HG03571 (cell line): ENCODE results near the gene ZBTB7C.

Source experiments
- ATAC-seq: cut with Tn5 transposase; IDR thresholded peaks from one replicate; pipeline ENCODE4 v1.9.1; 2021; ENCODE audit not compliant: unreplicated experiment

The ZBTB7C gene

GRCh38 chr18:47983946-47984345 lies 425.2 kb downstream of the ZBTB7C start:
- no peak for ATAC-seq

DNA sequence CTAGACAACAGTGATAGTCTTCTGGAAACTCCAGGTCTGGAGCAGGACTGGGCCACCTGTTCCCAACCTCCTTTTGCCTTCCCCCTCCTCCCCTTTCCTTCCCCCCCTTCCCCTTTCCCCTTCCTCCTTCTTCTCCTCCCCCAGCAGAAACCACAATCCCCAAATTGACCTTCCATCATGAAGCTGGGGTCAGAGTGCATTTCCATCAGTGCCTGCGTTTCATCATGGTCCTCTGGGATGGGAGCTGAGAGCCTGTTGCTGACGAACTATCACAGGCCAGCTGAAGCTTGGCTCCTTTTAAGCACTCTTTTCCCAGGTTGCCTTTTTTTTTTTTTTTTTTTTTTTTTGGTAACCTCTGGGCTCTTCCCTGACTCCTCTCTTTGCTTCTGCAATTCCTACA lies 426.1 kb downstream of the ZBTB7C start:
- no peak for ATAC-seq

GRCh38 chr18:47981830-47982229 lies 427.4 kb downstream of the ZBTB7C start:
- no peak for ATAC-seq

- no peak for ATAC-seq
These were observed 427.9 kb downstream of the ZBTB7C start for GRCh38 chr18:47981320-47981719.

- no peak for ATAC-seq
These were observed 429.5 kb downstream of the ZBTB7C start for GRCh38 chr18:47979611-47980200.

- no peak for ATAC-seq
These were observed 430.6 kb downstream of the ZBTB7C start for GRCh38 chr18:47978603-47979002.

GRCh38 chr18:47978141-47978540 lies 431.0 kb downstream of the ZBTB7C start:
- ATAC-seq: no peak
